ACC112 (cell line): ENCODE measurements around the gene SRCAP.

ENCODE experiments used
- H2AFZ ChIP-seq: fragments of 200-600 bp; sonication (generic); one replicate; pipeline ENCODE4 v1.6.0; 2017; ENCODE audit warnings: antibody characterized with exemption, low read length; ENCODE audit not compliant: unreplicated experiment
- H3K27ac ChIP-seq: fragments of 200-600 bp; sonication (generic); 2 replicates; pipeline ENCODE4 v1.5.1; 2014; ENCODE audit warnings: low read depth, mild to moderate bottlenecking, antibody characterized with exemption, low read length, moderate library complexity
- H3K27me3 ChIP-seq: fragments of 200-600 bp; sonication (generic); 2 replicates; pipeline ENCODE4 v1.6.1; 2014; ENCODE audit warnings: mild to moderate bottlenecking, antibody characterized with exemption, low read length, moderate library complexity, mixed read lengths; ENCODE audit not compliant: insufficient read depth
- H3K36me3 ChIP-seq: fragments of 200-600 bp; sonication (generic); 2 replicates; pipeline ENCODE4 v1.6.1; 2016; ENCODE audit warnings: mild to moderate bottlenecking, antibody characterized with exemption, low read length, moderate library complexity, mixed read lengths; ENCODE audit not compliant: insufficient read depth
- H3K4me1 ChIP-seq: fragments of 200-600 bp; sonication (generic); one replicate; pipeline ENCODE4 v1.6.1; 2016; ENCODE audit warnings: low read length, mixed read lengths; ENCODE audit not compliant: insufficient read depth, unreplicated experiment, control insufficient read depth
- H3K4me3 ChIP-seq: fragments of 200-600 bp; sonication (generic); 2 replicates; pipeline ENCODE4 v1.5.1; 2014; ENCODE audit warnings: mild to moderate bottlenecking, low read depth, low read length
- H3K79me2 ChIP-seq: fragments of 200-600 bp; sonication (generic); one replicate; pipeline ENCODE4 v1.6.0; 2016; ENCODE audit warnings: low read length; ENCODE audit not compliant: control insufficient read depth, unreplicated experiment, insufficient read depth

Gene SRCAP

GRCh38 chr16:30721167-30721566 lies 22.2 kb downstream of the SRCAP start:
- Histone ChIP-seq H3K27ac (no peak overlapping the region), H2AFZ (no peak overlapping the region), H3K4me3 (no peak overlapping the region), H3K36me3 (peaks cover 54% of the 10 kb centered on the region), H3K4me1 (peaks cover 2% of the 10 kb centered on the region), H3K79me2 (peaks cover 47% of the 10 kb centered on the region), H3K27me3 (no peaks in the 10 kb centered on the region)

DNA sequence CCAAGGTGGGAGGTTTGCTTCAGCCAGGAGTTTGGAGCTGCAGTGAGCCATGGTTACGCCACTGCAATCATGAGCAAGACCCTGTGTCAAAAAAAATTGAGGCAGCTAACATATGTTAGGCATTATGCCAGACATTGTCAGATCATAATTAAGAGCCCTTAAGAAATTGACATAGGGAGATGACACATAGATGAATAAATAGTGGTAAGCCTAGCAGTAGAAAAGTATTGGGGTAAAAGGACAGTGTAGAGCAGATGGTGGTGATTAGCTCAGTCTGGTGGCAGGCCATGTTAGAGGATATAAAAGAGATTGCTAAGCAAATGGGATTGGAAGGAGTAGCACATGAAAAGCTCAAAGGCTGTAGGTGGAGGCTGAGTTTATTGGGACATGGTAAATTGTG lies 22.6 kb downstream of the SRCAP start:
- Histone ChIP-seq H3K4me1 (peaks cover 2% of the 10 kb centered on the region), H3K27ac (no peak overlapping the region), H3K27me3 (no peaks in the 10 kb centered on the region), H3K36me3 (peaks cover 50% of the 10 kb centered on the region), H3K79me2 (peaks cover 43% of the 10 kb centered on the region), H3K4me3 (no peak overlapping the region), H2AFZ (no peak overlapping the region)

DNA sequence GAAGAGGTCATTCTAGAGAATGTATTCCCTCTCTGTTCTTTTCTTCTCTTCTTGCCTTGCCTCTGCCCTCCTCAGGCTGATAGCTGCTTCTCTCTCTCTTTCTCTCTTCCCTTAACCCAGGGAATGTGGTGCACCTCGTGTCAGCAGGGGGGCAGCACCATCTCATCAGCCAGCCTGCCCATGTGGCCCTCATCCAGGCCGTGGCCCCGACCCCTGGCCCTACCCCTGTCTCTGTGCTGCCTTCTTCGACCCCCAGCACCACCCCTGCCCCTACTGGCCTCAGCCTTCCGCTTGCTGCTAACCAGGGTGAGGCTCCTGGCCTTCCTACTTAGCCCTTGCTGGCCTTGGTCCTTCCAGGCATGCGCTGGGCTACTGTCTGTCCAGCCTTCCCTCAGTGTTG lies 23.5 kb downstream of the SRCAP start:
- Histone ChIP-seq H3K36me3 (peaks cover 42% of the 10 kb centered on the region), H3K27me3 (no peaks in the 10 kb centered on the region), H3K4me1 (peaks cover 2% of the 10 kb centered on the region), H3K4me3 (no peak overlapping the region), H3K79me2 (peaks cover 36% of the 10 kb centered on the region), H3K27ac (no peak overlapping the region), H2AFZ (no peak overlapping the region)

GRCh38 chr16:30722916-30723315 lies 23.9 kb downstream of the SRCAP start:
- Histone ChIP-seq H3K79me2 (peaks cover 34% of the 10 kb centered on the region), H2AFZ (no peak overlapping the region), H3K27me3 (no peaks in the 10 kb centered on the region), H3K4me3 (no peak overlapping the region), H3K36me3 (peaks cover 42% of the 10 kb centered on the region), H3K4me1 (peaks cover 2% of the 10 kb centered on the region), H3K27ac (no peak overlapping the region)

- H2AFZ ChIP-seq: no peak overlapping the region
- peaks cover 30% of the 10 kb centered on the region for H3K79me2 ChIP-seq
- H3K27ac ChIP-seq: no peak overlapping the region
- peaks cover 2% of the 10 kb centered on the region for H3K4me1 ChIP-seq
- no peaks in the 10 kb centered on the region for H3K27me3 ChIP-seq
- H3K4me3 ChIP-seq: no peak overlapping the region
- H3K36me3 ChIP-seq: peaks cover 44% of the 10 kb centered on the region
These were observed 24.9 kb downstream of the SRCAP start for GRCh38 chr16:30723725-30724355.

DNA sequence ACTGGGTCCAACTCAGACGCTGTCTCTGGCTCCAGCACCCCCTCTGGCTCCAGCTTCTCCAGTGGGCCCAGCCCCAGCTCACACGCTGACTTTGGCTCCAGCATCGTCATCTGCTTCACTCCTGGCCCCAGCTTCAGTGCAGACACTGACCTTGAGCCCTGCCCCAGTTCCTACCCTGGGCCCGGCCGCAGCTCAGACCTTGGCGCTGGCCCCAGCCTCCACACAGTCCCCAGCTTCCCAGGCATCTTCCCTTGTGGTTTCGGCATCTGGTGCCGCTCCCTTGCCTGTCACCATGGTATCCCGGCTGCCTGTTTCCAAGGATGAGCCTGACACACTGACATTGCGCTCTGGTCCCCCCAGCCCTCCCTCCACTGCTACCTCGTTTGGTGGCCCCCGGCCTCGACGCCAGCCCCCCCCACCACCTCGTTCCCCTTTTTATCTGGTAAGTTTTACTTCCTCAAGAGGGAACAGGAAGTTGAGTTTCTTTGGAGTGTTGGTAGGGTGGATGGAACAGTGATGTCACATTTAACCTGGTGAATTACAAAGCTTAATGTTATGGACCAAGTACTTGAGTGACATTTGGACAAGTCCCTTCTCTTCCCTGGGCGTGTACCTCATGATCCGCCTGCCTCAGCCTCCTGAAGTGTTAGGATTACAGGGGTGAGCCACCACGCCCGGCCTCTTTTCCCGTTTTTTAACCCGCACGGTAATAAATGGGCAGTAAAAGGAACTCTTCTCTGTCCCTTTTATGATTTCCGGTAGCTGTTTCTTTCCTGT lies 25.9 kb downstream of the SRCAP start:
- no peak overlapping the region for H2AFZ ChIP-seq
- H3K36me3 ChIP-seq: peaks cover 49% of the 10 kb centered on the region
- H3K79me2 ChIP-seq: peaks cover 23% of the 10 kb centered on the region
- H3K27me3 ChIP-seq: no peaks in the 10 kb centered on the region
- H3K27ac ChIP-seq: no peak overlapping the region
- no peak overlapping the region for H3K4me3 ChIP-seq
- H3K4me1 ChIP-seq: peaks cover 2% of the 10 kb centered on the region

DNA sequence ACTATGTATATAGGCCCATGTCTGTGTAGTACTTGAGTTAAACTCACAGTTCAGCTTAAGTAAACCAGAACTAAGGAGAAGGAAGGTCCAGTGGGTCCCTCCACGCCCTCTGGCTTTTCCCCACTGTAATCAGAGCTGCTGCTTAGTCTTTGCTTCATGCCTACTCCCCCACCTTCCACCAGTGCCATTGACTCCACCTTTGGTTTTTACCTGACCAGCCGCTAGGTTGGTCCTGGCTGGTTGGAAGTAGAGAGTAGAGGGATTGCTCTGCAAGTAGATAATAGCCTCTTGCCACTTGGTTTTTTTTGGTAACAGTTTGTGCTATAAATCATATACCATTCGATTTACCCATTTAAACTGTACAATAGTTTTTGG lies 26.4 kb downstream of the SRCAP start:
- H3K27me3 ChIP-seq: no peaks in the 10 kb centered on the region
- H3K36me3 ChIP-seq: peaks cover 51% of the 10 kb centered on the region
- H2AFZ ChIP-seq: no peak overlapping the region
- no peak overlapping the region for H3K4me3 ChIP-seq
- peaks cover 2% of the 10 kb centered on the region for H3K4me1 ChIP-seq
- H3K79me2 ChIP-seq: peaks cover 21% of the 10 kb centered on the region
- no peak overlapping the region for H3K27ac ChIP-seq

DNA sequence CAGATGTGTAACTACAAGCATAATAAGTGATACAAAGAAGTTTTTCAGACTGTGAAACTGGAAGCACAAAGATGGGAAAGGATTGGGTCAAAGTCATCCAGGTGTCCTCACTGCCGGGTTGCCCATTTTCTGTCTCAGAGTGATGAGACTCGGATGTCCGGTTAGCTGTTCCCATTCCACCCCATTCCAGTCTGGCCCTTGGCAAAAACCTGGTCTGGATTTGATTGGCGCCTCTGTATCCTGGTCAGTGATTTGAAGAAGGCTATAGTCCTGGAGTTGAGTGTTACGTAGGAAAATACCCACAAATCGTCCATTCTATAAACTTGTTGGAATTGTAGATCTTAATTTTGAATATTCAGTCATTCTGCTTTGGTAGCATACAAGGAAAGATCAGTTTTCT lies 29.4 kb downstream of the SRCAP start:
- H3K27ac ChIP-seq: no peak overlapping the region
- H3K4me1 ChIP-seq: no peaks in the 10 kb centered on the region
- peaks cover 10% of the 10 kb centered on the region for H3K79me2 ChIP-seq
- no peaks in the 10 kb centered on the region for H3K27me3 ChIP-seq
- H3K36me3 ChIP-seq: peaks cover 49% of the 10 kb centered on the region
- H3K4me3 ChIP-seq: no peak overlapping the region
- H2AFZ ChIP-seq: no peak overlapping the region

- Histone ChIP-seq H3K4me1 (no peaks in the 10 kb centered on the region), H2AFZ (no peak overlapping the region), H3K79me2 (peaks cover 9% of the 10 kb centered on the region), H3K27me3 (no peaks in the 10 kb centered on the region), H3K27ac (no peak overlapping the region), H3K36me3 (peaks cover 47% of the 10 kb centered on the region), H3K4me3 (no peak overlapping the region)
These were observed 30.1 kb downstream of the SRCAP start for GRCh38 chr16:30728899-30729672.

GRCh38 chr16:30731411-30731810 lies 32.4 kb downstream of the SRCAP start:
- Histone ChIP-seq H3K4me1 (no peaks in the 10 kb centered on the region), H3K4me3 (no peak overlapping the region), H3K36me3 (peaks cover 47% of the 10 kb centered on the region), H2AFZ (no peak overlapping the region), H3K27me3 (no peaks in the 10 kb centered on the region), H3K27ac (no peak overlapping the region), H3K79me2 (peaks cover 2% of the 10 kb centered on the region)
